COLO668 (cell line): ENCODE measurements around the gene OGFR.
A peak's percentile ranks its signal among the peaks of the same experiment; 100 is the strongest.

Source experiments
- DNase-seq: peaks from one replicate; lab custom pipeline; 2025; ENCODE audit not compliant: unreplicated experiment; lab: John Stamatoyannopoulos, UW

The OGFR gene

DNA sequence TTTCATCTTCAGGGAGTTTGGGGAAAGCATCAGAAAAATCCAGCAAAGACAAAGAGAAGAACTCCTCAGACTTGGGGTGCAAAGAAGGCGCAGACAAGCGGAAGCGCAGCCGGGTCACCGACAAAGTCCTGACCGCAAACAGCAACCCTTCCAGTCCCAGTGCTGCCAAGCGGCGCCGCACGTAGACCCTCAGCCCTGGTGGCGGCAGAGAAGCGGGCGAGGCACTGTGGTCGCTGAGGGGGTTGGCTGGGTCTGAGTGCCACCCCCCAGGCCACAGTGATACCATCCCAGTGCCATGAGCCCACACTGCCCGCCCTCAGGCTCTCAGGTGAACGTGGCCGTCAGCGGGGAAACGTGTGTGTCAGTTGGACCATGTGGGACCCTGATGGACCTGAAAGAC is 5.2 kb upstream of the OGFR start:
- DNase-seq = no peak

- DNase-seq = no peak
These were observed 4.8 kb upstream of the OGFR start for GRCh38 chr20:62799873-62800272.

DNA sequence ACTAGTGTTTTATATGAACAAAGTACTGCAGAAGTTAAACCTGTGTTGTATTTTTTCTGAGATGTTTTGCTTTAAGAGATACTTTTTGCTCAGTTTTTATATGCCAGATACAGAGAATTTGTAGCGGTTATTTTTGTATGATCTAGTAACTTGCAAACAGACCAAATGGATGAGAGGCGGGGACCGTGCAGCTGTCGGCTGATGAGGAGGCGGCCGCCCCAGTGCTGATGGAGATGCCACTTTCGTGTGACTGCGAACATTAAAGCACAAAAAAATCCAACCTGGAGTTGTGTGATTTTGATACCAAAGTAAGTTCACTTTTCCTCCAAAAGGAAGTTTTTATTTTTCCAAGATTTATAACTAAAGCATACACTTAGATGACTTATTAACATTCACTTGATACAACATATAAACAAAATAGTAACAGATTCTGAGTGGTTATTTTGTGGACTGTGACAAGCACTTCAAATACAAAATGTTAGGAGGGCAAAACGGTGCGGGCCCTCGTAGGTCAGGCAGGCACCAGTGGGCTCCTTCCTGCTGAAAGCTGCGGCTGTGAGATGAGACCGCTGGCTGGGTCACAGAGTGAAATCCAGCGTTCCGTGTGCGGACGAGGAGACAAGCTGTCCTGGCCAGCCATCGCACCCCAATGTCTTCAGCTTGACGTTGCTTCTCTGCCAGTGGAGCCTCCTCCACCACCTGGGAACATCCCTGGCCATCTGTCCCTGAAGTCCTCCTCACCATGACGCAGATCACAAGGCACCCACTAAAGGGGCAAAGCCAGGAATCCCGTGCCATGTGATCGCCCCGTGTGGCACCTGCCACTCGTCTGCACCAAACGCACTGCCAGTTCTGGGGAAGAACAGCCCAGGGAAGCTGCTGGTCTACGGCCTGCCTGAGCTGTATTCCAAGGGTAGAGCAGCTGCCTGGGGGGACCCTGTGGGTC is 4.0 kb upstream of the OGFR start:
- no peak for DNase-seq

- no peak for DNase-seq
These were observed 3.2 kb upstream of the OGFR start for GRCh38 chr20:62801284-62802010.

GRCh38 chr20:62802026-62802712 is 2.5 kb upstream of the OGFR start:
- DNase-seq = no peak

DNA sequence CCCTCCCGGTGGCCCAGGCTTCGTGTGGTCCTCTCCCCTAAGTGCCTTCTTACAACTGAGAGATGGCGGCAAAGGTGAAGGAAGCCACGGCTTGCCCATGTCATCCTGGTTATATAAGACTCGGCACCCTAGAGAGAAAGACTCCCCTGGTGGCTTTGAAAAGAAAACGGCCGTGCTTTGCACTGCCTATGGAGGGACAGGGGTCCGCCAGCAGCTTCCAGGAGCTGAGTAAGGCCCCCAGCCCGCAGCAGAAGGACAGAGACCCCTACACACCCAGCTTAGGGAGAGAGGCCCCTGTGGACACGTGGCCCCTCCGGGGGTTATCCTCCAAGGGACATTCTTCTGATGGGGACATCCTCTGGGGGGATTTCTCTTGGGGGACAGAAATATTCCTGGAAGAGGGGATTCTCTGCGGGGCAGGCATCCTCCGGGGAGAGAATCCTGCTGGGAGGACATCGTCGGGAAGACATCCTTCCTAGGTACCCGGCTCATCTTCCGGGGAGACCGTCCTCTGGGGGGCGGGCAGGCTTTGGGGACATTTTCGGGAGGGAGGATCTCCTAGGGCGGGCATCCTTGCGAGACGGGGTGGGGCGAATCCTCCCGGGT is 511 bp upstream of the OGFR start:
- DNase-seq = no peak

- peak; percentile 57 for DNase-seq
These were observed 598 bp downstream of the OGFR start for GRCh38 chr20:62805155-62805710.

- no peak for DNase-seq
These were observed 1.2 kb downstream of the OGFR start for GRCh38 chr20:62805711-62806382.

GRCh38 chr20:62806383-62807050 is 1.9 kb downstream of the OGFR start:
- no peak for DNase-seq

DNA sequence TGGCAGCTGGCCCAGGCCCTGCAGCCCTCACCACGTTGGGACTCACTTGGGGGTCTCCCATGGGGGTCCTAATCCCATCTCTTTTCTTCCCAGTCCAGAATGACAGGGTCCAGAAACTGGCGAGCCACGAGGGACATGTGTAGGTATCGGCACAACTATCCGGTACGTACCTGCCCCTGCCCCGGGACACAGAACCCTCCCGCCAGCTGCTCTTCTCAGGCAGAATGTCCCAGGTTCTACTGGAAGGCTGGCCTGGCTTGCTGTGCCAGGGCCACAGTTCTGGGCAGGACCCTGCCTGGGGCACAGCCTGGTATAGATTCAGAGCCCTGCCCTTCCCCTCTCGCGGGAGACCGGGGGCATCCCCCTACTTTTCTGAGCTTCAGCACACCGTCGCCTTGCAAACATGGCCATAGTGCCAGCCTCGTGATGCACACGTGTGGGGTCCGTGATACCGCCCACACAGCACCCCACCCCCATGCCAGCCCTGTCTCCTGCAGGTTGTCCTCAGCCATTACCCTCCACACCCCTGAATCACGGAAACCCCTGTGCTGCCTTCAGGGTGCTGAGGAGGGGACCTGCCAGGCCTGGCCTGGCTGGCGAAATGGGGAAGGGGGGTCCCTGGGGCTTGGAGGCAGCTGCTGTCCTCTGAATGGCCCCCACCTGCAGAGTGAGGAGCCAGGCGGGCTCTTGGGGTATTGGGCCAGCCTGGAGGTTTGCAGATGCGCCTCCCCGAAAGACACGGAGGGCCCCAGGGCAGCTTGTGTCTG is 3.0 kb downstream of the OGFR start:
- no peak for DNase-seq

- peak; percentile 60 for DNase-seq
These were observed 3.7 kb downstream of the OGFR start for GRCh38 chr20:62808211-62808865.

GRCh38 chr20:62809530-62810428 is 5.1 kb downstream of the OGFR start:
- DNase-seq = no peak

- DNase-seq = no peak
These were observed 6.7 kb downstream of the OGFR start for GRCh38 chr20:62811320-62811719.

DNA sequence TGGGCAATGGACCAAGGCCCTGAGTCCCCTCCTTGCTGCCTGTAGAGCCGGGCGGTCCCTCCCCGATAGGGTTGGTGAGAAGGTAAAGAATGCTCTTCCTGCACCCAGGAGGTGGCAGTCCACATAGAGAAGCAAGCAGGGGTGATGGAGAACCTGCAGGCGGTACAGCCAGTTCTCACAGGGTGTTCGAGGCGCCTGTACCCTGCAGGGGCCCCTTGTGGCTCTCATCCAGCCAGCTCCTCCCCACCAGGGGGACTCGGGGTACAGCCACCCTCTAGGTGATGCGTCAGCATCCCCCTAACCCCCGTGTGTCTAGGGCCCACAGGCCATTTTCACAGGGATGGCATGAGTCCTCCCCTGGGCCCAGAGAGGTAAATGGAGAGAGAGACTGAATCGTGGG is 7.1 kb downstream of the OGFR start:
- no peak for DNase-seq

- DNase-seq = no peak
These were observed 7.7 kb downstream of the OGFR start for GRCh38 chr20:62812181-62812906.

DNA sequence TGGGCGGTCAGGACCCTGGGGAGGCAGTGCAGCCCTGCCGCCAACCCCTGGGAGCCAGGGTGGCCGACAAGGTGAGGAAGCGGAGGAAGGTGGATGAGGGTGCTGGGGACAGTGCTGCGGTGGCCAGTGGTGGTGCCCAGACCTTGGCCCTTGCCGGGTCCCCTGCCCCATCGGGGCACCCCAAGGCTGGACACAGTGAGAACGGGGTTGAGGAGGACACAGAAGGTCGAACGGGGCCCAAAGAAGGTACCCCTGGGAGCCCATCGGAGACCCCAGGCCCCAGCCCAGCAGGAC is 8.2 kb downstream of the OGFR start:
- no peak for DNase-seq

DNA sequence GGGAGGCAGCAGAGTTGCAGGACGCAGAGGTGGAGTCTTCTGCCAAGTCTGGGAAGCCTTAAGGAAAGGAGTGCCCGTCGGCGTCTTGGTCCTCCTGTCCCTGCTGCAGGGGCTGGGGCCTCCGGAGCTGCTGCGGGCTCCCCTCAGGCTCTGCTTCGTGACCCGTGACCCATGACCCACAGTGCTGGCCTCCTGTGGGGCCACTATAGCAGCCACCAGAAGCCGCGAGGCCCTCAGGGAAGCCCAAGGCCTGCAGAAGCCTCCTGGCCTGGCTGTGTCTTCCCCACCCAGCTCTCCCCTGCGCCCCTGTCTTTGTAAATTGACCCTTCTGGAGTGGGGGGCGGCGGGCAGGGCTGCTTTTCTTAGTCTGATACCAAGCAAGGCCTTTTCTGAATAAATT is 9.0 kb downstream of the OGFR start:
- DNase-seq = no peak
